Ascending aorta (tissue), 2 donors: ENCODE measurements around the gene SLC16A8. TPM values are rescaled to one million over a fixed set of nuclear protein-coding genes. Genes with fewer than 3 reads are reported as not detected.

Source experiments
- DNase-seq, 2 donors: peaks; one replicate each; pipeline ENCODE4 v3.0.0-alpha.2; 2019; ENCODE audit warnings: low spot score in 2 of 2
- H3K27ac ChIP-seq, 2 donors: fragments of 200-600 bp; sonication (generic); one replicate each; pipeline ENCODE4 v1.5.1; 2016 to 2017; ENCODE audit warnings: mild to moderate bottlenecking in 1 of 2
- H3K27me3 ChIP-seq: fragments of 200-600 bp; sonication (generic); one replicate; pipeline ENCODE4 v1.5.1; 2017
- H3K36me3 ChIP-seq, 2 donors: fragments of 200-600 bp; sonication (generic); one replicate each; pipeline ENCODE4 v1.5.1; 2016
- H3K4me1 ChIP-seq, 2 donors: fragments of 200-600 bp; sonication (generic); one replicate each; pipeline ENCODE4 v1.5.1; 2016 to 2017; ENCODE audit warnings: mild to moderate bottlenecking in 1 of 2
- H3K4me3 ChIP-seq, 2 donors: fragments of 200-600 bp; sonication (generic); one replicate each; pipeline ENCODE4 v1.5.1; 2016 to 2017; ENCODE audit warnings: mild to moderate bottlenecking in 1 of 2
- H3K9me3 ChIP-seq, 2 donors: fragments of 200-600 bp; sonication (generic); one replicate each; pipeline ENCODE4 v1.5.1; 2016
- intact Hi-C: fragments of 100-400 bp; cut with DNase I; formaldehyde crosslinking; loops from one replicate; pipeline ENCODE4 v1.15.1; 2023
- total RNA-seq: library from RNA; depleted of rRNA; stranded (reverse); fragments of >200 nt; gene quantifications from one replicate; pipeline ENCODE4 v1.1.0, GENCODE V29; 2016
- TF ChIP-seq, protein P1 (sequence below), 3 experiments: fragments of 200-600 bp in 2 of 3; fragments of 450-650 bp in 1 of 3; sonication (generic) in 2 of 3; IDR thresholded peaks; one replicate each; pipeline ENCODE4 v1.5.1; 2016 to 2019; ENCODE audit warnings: antibody characterized with exemption in 3 of 3, mild to moderate bottlenecking in 1 of 3, moderate library complexity in 1 of 3

The SLC16A8 gene
- total RNA-seq, 1 donor from 2014 or later = not detected

DNA sequence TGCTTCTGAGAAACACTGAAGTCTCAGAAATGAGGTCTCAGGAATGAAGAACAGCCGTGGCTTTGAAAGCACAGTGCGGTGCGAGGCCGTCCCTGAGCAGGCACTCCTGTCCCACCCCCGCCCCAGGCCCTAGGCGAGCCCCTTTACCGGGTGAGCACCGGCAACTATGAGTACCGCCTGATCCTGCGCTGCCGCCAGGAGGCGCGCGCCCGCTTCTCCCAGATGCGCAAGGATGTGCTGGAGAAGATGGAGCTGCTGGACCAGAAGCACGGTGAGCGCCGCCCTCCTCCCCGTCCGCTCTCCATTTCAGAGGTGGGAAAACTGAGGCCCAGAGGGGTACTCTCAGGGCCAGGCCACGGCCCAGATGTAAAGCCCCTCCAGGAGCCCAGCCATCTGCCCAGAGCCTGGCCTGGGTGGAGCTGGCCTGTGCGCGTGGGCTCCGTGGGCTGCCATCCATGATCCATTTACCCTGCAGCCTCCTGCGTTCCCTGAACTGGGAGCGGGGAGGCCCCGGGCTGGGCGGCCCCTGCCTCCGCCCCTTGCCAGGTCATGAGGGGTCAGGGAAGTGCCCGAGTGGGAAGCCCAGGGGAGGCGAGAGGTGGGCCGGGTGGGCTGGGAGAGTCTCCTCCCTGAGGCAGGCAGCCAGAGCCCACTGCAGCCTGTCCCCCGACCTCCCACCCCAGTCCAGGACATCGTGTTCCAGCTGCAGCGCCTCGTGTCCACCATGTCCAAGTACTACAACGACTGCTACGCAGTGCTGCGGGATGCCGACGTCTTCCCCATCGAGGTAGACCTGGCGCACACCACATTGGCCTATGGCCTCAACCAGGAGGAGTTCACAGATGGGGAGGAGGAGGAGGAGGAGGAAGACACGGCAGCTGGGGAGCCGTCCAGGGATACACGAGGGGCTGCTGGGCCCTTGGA is 9.5 kb downstream of the SLC16A8 start:
- peaks cover 40% of the 10 kb centered on the region in 2 donors for H3K36me3 ChIP-seq
- intact Hi-C loops = no loop called here

DNA sequence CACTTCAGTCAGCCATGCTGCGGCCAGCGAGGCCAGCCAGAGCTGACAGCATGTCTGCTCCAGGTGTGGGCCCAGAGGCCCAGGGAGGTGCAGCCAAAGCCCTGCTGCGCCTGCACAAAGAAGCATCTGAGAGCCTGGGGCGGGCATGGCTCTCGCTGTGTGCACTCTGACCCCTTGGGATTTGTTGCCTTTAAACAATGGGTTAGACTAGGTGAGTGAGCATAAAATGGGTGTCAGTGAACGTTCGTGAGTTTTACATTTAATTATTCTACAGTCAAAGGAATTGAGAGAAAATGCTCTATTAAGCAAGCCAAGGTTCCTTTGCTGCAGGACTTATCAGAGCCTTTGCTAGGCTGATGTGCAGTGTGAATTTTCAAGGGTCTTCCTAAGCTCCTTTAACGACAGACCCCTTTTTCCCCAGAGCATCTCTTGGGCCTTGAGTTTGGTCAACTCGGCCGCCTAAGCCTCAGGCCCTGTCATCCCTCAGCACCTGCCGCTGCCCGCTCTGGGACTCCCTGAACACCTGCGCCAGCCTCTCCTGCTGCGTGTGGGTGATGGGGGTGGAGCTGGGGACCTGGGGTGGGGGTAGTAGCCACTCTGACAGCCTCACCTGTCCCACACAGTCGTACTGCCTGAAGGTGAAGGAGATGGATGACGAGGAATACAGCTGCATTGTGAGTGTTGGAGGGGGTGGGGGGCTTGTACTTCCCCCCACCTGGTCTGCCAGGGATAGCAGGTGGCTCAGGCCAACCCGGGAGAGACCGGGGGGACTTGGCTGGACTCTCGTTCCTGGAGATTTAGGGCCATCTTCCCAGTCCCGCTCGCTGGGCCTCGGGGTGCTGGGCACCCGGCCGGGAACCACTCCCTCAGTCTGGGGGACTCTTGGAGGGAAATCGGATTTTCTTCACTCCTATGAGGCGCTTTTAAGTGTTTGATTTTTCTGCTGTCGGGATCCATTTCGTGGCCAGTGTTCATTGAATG is 10.5 kb downstream of the SLC16A8 start:
- peak overlapping the region in 1 of 2 donors; percentile 94 for H3K27ac ChIP-seq
- H3K36me3 ChIP-seq = peaks cover 40% of the 10 kb centered on the region in 2 donors
- H3K4me1 ChIP-seq = peaks cover 21 to 27% of the 10 kb centered on the region in 2 donors
- intact Hi-C loops = no loop called here
- no peaks in the 10 kb centered on the region for H3K9me3 ChIP-seq
- TF ChIP-seq, protein P1, sequence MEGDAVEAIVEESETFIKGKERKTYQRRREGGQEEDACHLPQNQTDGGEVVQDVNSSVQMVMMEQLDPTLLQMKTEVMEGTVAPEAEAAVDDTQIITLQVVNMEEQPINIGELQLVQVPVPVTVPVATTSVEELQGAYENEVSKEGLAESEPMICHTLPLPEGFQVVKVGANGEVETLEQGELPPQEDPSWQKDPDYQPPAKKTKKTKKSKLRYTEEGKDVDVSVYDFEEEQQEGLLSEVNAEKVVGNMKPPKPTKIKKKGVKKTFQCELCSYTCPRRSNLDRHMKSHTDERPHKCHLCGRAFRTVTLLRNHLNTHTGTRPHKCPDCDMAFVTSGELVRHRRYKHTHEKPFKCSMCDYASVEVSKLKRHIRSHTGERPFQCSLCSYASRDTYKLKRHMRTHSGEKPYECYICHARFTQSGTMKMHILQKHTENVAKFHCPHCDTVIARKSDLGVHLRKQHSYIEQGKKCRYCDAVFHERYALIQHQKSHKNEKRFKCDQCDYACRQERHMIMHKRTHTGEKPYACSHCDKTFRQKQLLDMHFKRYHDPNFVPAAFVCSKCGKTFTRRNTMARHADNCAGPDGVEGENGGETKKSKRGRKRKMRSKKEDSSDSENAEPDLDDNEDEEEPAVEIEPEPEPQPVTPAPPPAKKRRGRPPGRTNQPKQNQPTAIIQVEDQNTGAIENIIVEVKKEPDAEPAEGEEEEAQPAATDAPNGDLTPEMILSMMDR (IDR thresholded peaks at IDR 0.05) = no peak
- no peaks in the 10 kb centered on the region for H3K27me3 ChIP-seq
- DNase-seq = no peak
- H3K4me3 ChIP-seq = no peak overlapping the region

More for the DNA sequence above, 9.5 kb downstream of the SLC16A8 start:
- H3K4me1 ChIP-seq = peaks cover 14 to 20% of the 10 kb centered on the region in 2 donors
- no peaks in the 10 kb centered on the region for H3K9me3 ChIP-seq
- TF ChIP-seq, protein P1 (IDR thresholded peaks at IDR 0.05) = no peak
- H3K27ac ChIP-seq = no peak overlapping the region
- H3K4me3 ChIP-seq = no peak overlapping the region
- no peaks in the 10 kb centered on the region for H3K27me3 ChIP-seq
- no peak for DNase-seq

DNA sequence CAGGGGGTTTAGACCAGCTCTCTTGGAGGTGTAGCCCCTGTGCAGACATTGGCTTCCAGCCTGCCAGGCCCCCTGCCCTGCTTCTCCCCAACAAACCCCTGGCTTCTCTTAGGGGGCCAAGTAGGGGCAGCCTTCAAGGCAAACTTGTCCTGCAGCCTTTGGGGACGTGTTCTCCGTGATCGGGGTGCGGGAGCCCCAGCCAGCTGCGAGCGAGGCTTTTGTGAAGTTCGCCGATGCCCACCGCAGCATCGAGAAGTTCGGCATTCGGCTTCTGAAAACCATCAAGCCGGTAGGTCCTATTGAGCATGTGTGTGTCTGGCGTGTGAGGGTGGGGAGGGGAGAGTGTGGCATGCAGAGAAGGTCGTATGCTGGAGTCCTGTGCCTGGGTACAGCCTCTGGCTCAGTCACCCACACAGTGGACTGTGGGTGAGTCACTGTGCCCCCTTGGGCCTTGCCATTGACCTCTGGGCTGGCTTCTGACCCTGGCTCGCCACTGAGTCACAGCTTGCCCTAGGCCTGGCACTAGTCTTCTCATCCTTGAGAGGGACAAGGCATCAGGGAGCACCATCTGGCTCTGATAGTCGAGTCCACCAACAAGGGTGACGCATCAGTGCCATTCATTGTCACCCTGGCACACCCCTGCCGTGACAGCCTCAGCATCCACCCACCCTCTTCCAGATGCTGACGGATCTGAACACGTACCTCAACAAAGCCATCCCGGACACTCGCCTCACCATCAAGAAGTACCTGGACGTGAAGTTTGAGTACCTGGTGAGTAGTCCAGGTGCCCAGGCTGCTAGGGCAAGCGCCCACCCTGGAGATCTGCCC is 11.4 kb downstream of the SLC16A8 start:
- Histone ChIP-seq H3K27me3 (no peaks in the 10 kb centered on the region), H3K27ac (peak overlapping the region; percentile 94 to 97), H3K4me1 (peaks cover 30 to 36% of the 10 kb centered on the region in 2 donors), H3K36me3 (peaks cover 40 to 42% of the 10 kb centered on the region in 2 donors), H3K9me3 (no peaks in the 10 kb centered on the region), H3K4me3 (no peak overlapping the region)
- no peak for DNase-seq
- intact Hi-C loops = no loop called here
- TF ChIP-seq, protein P1 (IDR thresholded peaks at IDR 0.05) = no peak

DNA sequence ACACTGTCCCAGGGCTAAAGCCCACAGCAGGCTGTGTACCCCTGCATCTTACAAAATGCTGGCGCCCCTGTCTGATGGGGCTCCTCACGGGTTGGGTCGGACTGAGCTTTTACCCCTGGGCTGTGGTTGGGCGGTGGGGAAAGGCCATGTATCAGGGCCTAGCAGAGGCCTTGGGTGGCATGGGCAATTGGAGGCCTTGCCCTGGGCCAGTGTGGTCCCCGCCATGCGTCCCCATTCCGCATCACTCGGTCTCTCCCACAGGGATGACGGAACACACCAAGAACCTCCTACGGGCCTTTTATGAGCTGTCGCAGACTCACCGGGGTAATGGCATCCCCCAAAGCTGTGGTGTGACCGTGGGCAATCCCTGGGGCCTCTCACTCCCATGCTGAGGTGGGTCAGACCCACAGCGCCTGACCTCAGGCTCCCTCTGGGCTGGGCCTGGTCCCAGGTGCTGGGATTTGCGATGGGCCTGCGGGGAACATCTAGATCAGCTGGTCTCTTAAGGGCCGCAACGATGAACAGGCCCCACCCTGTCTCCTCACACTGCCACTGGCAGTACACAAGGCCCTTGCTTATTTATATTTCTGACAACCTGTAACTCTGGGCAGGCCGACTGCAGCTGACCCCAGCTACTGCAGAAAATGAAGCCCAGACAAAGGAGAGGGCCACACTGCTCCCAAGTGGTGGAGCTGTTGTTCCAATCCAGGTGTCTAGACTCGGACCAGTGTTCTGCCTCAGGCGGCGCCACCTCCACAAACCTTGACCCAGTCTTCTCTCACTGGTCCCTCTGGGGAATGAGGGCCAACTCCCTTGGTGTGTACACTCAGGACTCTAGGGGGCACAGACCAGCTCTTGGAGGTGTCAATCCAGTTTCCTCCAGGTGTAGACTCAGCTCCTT is 12.3 kb downstream of the SLC16A8 start:
- intact Hi-C loops = no loop called here
- DNase-seq = no peak

More for the DNA sequence above, 12.3 kb downstream of the SLC16A8 start:
- Histone ChIP-seq H3K27me3 (no peaks in the 10 kb centered on the region), H3K4me1 (peaks cover 30 to 44% of the 10 kb centered on the region in 2 donors), H3K27ac (peak overlapping the region; percentile 94 to 97), H3K36me3 (peaks cover 40 to 42% of the 10 kb centered on the region in 2 donors), H3K9me3 (no peaks in the 10 kb centered on the region), H3K4me3 (no peak overlapping the region)
- TF ChIP-seq, protein P1 (IDR thresholded peaks at IDR 0.05) = no peak
